ENCODE measurements around the gene TLK1. TPM values are rescaled to one million over a fixed set of nuclear protein-coding genes. Genes with fewer than 3 reads are reported as not detected.

TLK1 gene
- total and polyA plus RNA-seq, 10 of the 15 experiments (the other 5 are each of a cell fraction or from before 2014, with no cell fraction given), result 25.1 to 126 (median 57.3) TPM

DNA sequence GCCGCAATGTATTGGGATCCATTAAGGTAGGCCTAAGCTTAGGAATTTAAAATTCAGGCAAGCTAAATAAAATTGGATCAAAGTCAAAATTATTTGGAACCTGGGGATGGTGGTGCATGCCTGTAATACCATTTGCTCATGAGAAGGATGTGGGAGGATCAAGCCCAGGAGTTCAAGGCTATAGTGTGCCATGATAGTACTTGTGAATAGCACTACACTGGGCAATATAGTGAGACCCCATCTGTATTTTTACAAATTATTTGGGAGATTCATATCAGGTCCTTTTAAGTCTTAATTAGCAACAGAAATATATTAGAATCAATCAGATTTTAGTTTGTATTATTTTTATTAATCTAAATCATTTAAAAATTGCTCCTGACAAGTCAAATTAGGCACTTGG lies 39.8 kb upstream of the TLK1 start:
- no peak for FAIRE-seq

DNA sequence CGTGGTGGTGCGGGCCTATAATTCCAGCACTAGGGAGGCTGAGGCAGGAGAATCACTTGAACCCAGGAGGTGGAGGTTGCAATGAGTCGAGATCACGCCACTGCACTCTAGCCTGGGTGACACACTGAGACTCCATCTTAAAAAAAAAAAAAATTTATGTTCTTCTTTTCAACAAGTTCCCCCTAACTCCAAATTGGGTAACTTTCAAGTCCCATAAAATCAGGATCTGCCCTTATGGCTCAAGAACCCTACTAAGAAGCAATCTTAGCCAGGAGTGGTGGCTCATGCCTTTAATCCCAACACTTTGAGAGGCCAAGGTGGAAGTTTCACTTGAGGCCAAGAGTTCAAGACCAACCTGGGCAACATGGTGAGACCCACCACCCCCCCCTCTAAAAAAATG lies 30.3 kb upstream of the TLK1 start:
- H3K79me2 ChIP-seq (ENCODE audit: control insufficient read depth, insufficient read depth, low read length), result no peaks in the 10 kb centered on the region
- H3K9me3 ChIP-seq (replicated peaks; ENCODE audit: control insufficient read depth, insufficient read depth, low read length), result no peaks in the 10 kb centered on the region
- no peak overlapping the region for H3K4me3 ChIP-seq
- 97% methylated on average over 4 of the region's 4 CpGs for WGBS (ENCODE audit: insufficient coverage, insufficient replicate concordance, low lambda C conversion rate, missing lambda C conversion rate)
- no TSS peak for BruUV-seq (replicated peaks)
- H3K27ac ChIP-seq (ENCODE audit: control insufficient read depth, insufficient read depth), result no peak overlapping the region
- no peaks in the 10 kb centered on the region for H4K20me1 ChIP-seq (ENCODE audit: control insufficient read depth, insufficient read depth)
- in situ Hi-C loops (cut with MboI) (no loop called here), intact Hi-C loops (cut with micrococcal nuclease; ENCODE audit: unreplicated experiment) (no loop called here)
- no peak for DNase-seq (ENCODE audit: low read depth, low spot score)
- RAD21 ChIA-PET (ENCODE audit: unreplicated experiment), result no interaction called here
- ATAC-seq, result no peak
- H2AFZ ChIP-seq (ENCODE audit: control insufficient read depth, low read depth, low read length), result no peak overlapping the region
- FAIRE-seq, result no peak
- H3K4me1 ChIP-seq (ENCODE audit: control insufficient read depth, insufficient read depth, low read length), result no peaks in the 10 kb centered on the region
- H3K4me2 ChIP-seq (ENCODE audit: control insufficient read depth, insufficient read depth), result no peak overlapping the region
- CTCF ChIA-PET, result no interaction called here
- POLR2A ChIA-PET, result no interaction called here
- H3K27me3 ChIP-seq (replicated peaks in 1 of 2; ENCODE audit: control insufficient read depth in 2 of 2, insufficient read depth in 2 of 2, low read length in 1 of 2), result no peaks in the 10 kb centered on the region
- no peaks in the 10 kb centered on the region for H3K36me3 ChIP-seq (ENCODE audit: control insufficient read depth in 2 of 2, insufficient read depth in 2 of 2, low read length in 1 of 2)
- H3K9ac ChIP-seq (ENCODE audit: control insufficient read depth, insufficient read depth, low read length), result no peak overlapping the region
- SMC1A ChIA-PET (ENCODE audit: uncharacterized antibody, unreplicated experiment), result interaction anchor here (1.1 to 1.5 kb wide), 2 partner anchors 8 to 13 kb away, joined by 3 read pairs; no protein-coding TSS in a partner anchor
- TF ChIP-seq, protein P1, sequence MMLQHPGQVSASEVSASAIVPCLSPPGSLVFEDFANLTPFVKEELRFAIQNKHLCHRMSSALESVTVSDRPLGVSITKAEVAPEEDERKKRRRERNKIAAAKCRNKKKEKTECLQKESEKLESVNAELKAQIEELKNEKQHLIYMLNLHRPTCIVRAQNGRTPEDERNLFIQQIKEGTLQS (IDR thresholded peaks at IDR 0.05; ENCODE audit: borderline replicate concordance, extremely low read depth, low read depth, low read length), result no peak
- TF ChIP-seq SUPT20H (IDR thresholded peaks at IDR 0.05; ENCODE audit: borderline replicate concordance, control insufficient read depth, low read depth, low read length), result no peak
- TF ChIP-seq NR2C1 (IDR thresholded peaks at IDR 0.05), result no peak
- TF ChIP-seq, protein P2, sequence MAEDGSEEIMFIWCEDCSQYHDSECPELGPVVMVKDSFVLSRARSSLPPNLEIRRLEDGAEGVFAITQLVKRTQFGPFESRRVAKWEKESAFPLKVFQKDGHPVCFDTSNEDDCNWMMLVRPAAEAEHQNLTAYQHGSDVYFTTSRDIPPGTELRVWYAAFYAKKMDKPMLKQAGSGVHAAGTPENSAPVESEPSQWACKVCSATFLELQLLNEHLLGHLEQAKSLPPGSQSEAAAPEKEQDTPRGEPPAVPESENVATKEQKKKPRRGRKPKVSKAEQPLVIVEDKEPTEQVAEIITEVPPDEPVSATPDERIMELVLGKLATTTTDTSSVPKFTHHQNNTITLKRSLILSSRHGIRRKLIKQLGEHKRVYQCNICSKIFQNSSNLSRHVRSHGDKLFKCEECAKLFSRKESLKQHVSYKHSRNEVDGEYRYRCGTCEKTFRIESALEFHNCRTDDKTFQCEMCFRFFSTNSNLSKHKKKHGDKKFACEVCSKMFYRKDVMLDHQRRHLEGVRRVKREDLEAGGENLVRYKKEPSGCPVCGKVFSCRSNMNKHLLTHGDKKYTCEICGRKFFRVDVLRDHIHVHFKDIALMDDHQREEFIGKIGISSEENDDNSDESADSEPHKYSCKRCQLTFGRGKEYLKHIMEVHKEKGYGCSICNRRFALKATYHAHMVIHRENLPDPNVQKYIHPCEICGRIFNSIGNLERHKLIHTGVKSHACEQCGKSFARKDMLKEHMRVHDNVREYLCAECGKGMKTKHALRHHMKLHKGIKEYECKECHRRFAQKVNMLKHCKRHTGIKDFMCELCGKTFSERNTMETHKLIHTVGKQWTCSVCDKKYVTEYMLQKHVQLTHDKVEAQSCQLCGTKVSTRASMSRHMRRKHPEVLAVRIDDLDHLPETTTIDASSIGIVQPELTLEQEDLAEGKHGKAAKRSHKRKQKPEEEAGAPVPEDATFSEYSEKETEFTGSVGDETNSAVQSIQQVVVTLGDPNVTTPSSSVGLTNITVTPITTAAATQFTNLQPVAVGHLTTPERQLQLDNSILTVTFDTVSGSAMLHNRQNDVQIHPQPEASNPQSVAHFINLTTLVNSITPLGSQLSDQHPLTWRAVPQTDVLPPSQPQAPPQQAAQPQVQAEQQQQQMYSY (CRISPR knock-in tag; IDR thresholded peaks at IDR 0.05), result no peak

More for the DNA sequence above, 39.8 kb upstream of the TLK1 start:
- Histone ChIP-seq H3K9me3 (replicated peaks; ENCODE audit: control insufficient read depth, insufficient read depth, low read length) (no peaks in the 10 kb centered on the region), H3K4me1 (ENCODE audit: control insufficient read depth, insufficient read depth, low read length) (no peaks in the 10 kb centered on the region), H3K27me3 (replicated peaks in 1 of 2; ENCODE audit: control insufficient read depth in 2 of 2, insufficient read depth in 2 of 2, low read length in 1 of 2) (no peaks in the 10 kb centered on the region), H4K20me1 (ENCODE audit: control insufficient read depth, insufficient read depth) (no peaks in the 10 kb centered on the region), H3K27ac (ENCODE audit: control insufficient read depth, insufficient read depth) (no peak overlapping the region), H3K4me3 (no peak overlapping the region), H2AFZ (ENCODE audit: control insufficient read depth, low read depth, low read length) (no peak overlapping the region), H3K79me2 (ENCODE audit: control insufficient read depth, insufficient read depth, low read length) (no peaks in the 10 kb centered on the region), H3K9ac (ENCODE audit: control insufficient read depth, insufficient read depth, low read length) (no peak overlapping the region), H3K36me3 (ENCODE audit: control insufficient read depth in 2 of 2, insufficient read depth in 2 of 2, low read length in 1 of 2) (no peaks in the 10 kb centered on the region), H3K4me2 (ENCODE audit: control insufficient read depth, insufficient read depth) (no peak overlapping the region)
- intact Hi-C loops (cut with micrococcal nuclease; ENCODE audit: unreplicated experiment) (no loop called here), in situ Hi-C loops (cut with MboI) (no loop called here)
- ChIA-PET SMC1A (ENCODE audit: uncharacterized antibody, unreplicated experiment) (interaction anchor here (0.7 to 1.4 kb wide), 3 partner anchors 8 to 216 kb away, joined by 3 to 6 read pairs (median 3); no protein-coding TSS in a partner anchor), RAD21 (ENCODE audit: unreplicated experiment) (no interaction called here), POLR2A (no interaction called here), CTCF (no interaction called here)
- BruUV-seq (replicated peaks), result no TSS peak
- 100% methylated on average over 1 of the region's 1 CpG for WGBS (ENCODE audit: insufficient coverage, insufficient replicate concordance, low lambda C conversion rate, missing lambda C conversion rate)
- DNase-seq (ENCODE audit: low read depth, low spot score) (no peak), ATAC-seq (no peak)
- no peak for TF ChIP-seq NFYA (IDR thresholded peaks at IDR 0.05; ENCODE audit: borderline replicate concordance, low read depth, low read length)
- TF ChIP-seq PML (IDR thresholded peaks at IDR 0.05; ENCODE audit: low read length), result no peak
- TF ChIP-seq, protein P3, sequence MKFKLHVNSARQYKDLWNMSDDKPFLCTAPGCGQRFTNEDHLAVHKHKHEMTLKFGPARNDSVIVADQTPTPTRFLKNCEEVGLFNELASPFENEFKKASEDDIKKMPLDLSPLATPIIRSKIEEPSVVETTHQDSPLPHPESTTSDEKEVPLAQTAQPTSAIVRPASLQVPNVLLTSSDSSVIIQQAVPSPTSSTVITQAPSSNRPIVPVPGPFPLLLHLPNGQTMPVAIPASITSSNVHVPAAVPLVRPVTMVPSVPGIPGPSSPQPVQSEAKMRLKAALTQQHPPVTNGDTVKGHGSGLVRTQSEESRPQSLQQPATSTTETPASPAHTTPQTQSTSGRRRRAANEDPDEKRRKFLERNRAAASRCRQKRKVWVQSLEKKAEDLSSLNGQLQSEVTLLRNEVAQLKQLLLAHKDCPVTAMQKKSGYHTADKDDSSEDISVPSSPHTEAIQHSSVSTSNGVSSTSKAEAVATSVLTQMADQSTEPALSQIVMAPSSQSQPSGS (IDR thresholded peaks at IDR 0.05; ENCODE audit: low read length), result no peak
- TF ChIP-seq KDM1A (IDR thresholded peaks at IDR 0.05; ENCODE audit: borderline replicate concordance), result no peak
- no peak for TF ChIP-seq MYC (IDR thresholded peaks at IDR 0.05; ENCODE audit: insufficient read depth, insufficient read length, insufficient replicate concordance, low read length, severe bottlenecking)
- TF ChIP-seq ESRRA (IDR thresholded peaks at IDR 0.05; ENCODE audit: low read length), result no peak
